ENCODE measurements around the gene ZNF593OS.

- no peak for TF ChIP-seq POLR2A (IDR thresholded peaks at IDR 0.05; ENCODE audit: borderline replicate concordance, extremely low read depth, insufficient read depth, insufficient read length)
- TF ChIP-seq YY1 (IDR thresholded peaks at IDR 0.05; ENCODE audit: extremely low read depth, insufficient replicate concordance, low read depth, low read length): no peak
- TF ChIP-seq POLR2AphosphoS5 (IDR thresholded peaks at IDR 0.05; ENCODE audit: low read depth, low read length): no peak
- TF ChIP-seq CTCF (IDR thresholded peaks at IDR 0.05 in 2 of 3, conservative IDR thresholded peaks at IDR 0.05 in 1 of 3; ENCODE audit: borderline replicate concordance in 1 of 3, insufficient read depth in 1 of 3, low read depth in 2 of 3, low read length in 2 of 3): no peak
- TF ChIP-seq CEBPB (IDR thresholded peaks at IDR 0.05; ENCODE audit: low read depth): no peak
- TF ChIP-seq JUND (IDR thresholded peaks at IDR 0.05): no peak
- TF ChIP-seq, protein P1, sequence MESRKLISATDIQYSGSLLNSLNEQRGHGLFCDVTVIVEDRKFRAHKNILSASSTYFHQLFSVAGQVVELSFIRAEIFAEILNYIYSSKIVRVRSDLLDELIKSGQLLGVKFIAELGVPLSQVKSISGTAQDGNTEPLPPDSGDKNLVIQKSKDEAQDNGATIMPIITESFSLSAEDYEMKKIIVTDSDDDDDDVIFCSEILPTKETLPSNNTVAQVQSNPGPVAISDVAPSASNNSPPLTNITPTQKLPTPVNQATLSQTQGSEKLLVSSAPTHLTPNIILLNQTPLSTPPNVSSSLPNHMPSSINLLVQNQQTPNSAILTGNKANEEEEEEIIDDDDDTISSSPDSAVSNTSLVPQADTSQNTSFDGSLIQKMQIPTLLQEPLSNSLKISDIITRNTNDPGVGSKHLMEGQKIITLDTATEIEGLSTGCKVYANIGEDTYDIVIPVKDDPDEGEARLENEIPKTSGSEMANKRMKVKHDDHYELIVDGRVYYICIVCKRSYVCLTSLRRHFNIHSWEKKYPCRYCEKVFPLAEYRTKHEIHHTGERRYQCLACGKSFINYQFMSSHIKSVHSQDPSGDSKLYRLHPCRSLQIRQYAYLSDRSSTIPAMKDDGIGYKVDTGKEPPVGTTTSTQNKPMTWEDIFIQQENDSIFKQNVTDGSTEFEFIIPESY (IDR thresholded peaks at IDR 0.05; ENCODE audit: extremely low read depth, insufficient replicate concordance, low read length): no peak
Measured at GRCh38 chr1:26187882-26188281, 16.2 kb upstream of the ZNF593OS start.
